HG02870 (cell line): ENCODE measurements around the gene IFITM5.

ENCODE experiments used
- ATAC-seq: cut with Tn5 transposase; IDR thresholded peaks from one replicate; pipeline ENCODE4 v1.9.1; 2021; ENCODE audit warnings: mild to moderate bottlenecking, moderate library complexity; ENCODE audit not compliant: unreplicated experiment

IFITM5 gene

DNA sequence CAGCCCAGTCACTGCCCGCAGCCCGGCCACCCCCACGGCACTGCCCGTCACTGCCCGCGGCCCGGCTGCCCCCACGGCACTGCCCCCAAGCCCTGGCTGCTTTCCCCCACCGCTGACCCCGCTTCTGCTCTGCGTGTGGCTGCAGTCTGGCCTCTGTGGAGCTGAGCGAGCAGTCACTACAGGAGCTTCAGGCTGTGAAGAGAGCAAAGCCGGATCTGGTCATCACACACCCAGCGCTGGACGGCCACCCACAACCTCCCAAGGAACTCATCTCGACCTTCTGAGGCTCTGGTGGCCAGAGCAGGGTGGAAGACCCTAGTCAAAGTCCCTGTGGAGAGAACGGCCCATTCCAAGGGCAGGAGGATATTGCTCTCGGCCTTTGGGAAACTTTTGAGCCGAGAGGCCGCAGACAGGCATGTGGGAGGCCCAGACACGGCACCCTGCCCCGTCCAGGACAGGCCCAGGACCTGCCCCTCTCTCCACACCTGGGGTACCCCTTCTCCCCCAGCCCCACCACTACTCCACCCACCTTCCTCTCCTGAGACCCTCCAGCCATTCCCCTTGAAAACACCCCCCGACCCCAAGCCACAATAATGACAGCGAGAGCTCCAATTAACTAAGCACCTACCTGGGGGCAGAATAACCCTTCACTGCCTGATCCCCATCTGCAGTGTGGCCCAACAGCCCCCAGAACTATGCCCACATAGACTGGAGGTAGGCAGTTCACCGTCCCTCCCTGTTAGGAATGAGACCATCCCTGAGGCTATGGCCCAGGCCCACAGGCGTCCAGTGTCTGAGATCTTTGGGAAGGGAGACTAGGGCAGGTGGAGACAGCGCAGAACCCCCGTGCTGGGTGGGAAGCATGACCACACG is 14.1 kb downstream of the IFITM5 start:
- no peak for ATAC-seq

DNA sequence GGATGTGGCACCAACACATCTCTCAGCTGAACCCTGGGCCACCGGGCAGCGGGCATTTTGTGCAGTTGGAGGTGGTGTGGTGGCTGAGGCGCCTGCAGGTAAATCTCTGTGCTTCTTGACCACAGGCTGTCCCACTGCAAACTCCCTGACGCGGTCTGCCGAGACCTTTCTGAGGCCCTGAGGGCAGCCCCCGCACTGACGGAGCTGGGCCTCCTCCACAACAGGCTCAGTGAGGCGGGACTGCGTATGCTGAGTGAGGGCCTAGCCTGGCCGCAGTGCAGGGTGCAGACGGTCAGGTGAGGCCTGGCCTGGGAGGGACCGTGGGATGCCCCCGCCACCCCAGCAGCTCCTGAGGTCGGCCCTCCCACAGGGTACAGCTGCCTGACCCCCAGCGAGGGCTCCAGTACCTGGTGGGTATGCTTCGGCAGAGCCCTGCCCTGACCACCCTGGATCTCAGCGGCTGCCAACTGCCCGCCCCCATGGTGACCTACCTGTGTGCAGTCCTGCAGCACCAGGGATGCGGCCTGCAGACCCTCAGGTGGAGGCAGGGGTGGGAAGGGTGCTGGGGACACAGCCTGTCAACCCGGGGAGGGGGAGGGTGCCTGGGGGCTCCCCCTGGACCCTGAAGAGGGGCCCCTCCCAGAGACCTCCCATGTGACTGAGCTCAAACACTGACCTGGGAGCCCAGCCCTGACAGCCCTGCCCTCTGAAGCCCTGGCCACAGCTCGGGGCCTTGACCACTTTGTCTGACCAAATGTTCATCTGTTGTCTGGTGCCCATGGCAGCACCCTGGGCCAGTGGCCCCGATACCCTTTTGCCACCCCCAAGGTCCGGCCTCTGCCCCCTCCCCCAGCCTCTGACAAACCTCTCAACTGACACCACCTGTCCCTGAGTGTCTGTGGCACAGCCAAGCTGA is 15.0 kb downstream of the IFITM5 start:
- no peak for ATAC-seq

DNA sequence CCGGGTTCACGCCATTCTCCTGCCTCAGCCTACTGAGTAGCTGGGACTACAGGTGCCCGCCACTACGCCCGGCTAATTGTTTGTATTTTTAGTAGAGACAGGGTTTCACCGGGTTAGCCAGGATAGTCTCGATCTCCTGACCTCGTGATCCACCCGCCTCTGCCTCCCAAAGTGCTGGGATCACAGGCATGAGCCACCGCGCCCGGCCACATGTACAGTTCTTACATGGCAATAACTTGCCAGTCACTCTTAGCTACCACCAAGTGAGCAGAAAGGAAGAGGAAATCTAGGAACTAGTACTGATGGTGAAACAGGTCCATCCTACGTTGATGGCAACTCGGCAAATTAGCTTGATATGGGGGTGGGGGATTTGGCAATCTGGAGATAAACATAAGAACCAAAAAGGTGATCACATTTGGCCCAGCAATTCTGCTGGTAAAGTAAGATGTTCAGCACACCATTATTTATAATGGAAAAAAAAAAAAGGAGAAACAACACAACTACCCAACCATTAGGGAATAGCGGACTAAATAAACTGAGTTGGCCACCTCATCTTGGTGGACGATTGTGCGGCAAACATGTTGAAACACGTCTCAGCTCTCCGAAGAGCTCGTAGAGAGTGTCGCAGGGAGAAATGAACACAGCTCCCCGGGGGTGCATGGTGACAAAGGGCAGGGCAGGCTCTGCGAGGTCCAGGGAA is 15.8 kb downstream of the IFITM5 start:
- no peak for ATAC-seq

GRCh38 chr11:282630-283360 is 16.5 kb downstream of the IFITM5 start:
- no peak for ATAC-seq

- no peak for ATAC-seq
These were observed 17.2 kb downstream of the IFITM5 start for GRCh38 chr11:282171-282570.

- no peak for ATAC-seq
These were observed 17.7 kb downstream of the IFITM5 start for GRCh38 chr11:281486-282161.

GRCh38 chr11:280706-281485 is 18.4 kb downstream of the IFITM5 start:
- ATAC-seq = no peak

GRCh38 chr11:279966-280705 is 19.2 kb downstream of the IFITM5 start:
- ATAC-seq = no peak

- ATAC-seq = no peak
These were observed 20.0 kb downstream of the IFITM5 start for GRCh38 chr11:279040-279965.

DNA sequence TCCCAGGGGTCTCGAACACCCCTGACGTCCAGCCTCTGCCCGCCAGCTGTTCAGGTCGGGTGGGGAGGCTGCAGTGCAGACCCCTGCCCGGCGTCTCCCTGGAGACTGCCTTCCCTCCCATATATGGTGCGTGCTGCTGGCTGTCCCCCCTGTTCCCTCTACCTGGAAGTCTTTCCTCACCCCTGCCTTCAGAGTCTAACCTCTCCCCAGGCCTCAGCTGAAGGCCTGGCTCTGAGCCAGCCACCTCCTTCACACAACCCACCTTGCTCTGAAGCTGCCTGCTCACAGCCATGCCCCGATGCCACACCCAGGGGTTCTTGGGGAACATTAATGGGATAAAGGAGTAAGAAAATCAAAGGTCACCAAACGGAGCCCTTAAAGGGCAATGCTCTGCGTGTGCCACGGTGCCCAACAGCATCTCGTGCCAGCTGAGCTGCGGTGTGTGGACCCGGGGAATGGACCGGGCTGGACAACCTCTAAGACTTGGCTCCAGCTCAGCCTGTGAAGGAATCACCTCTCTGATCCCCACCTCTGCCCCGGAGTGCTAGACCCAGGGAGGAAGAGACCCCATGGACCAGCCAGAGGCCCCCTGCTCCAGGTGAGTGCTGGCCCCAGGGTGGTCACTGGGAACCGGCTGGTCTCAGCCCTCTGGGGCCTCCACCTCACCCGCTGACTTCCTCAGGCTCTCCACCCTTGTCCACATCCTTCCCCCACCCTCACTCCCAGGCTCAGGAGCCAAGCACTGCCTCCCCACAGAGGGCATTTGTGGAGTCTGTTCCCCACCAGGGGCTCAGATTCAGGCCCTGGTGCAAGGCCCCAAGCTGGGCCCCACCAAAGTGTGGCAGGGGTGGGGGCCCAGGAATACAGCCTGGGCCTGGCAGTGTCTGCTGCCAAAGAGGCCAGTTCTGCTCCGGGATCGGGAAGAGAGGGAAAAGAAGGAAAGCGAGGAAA is 21.1 kb downstream of the IFITM5 start, which contains the start of gene NLRP6:
Gene NLRP6 (plus strand): TSS at position 407 of the 951 bp plus-strand sequence. CDS start 163 bp downstream, at position 570.
- ATAC-seq = no peak

- ATAC-seq = no peak
These were observed 23.1 kb downstream of the IFITM5 start for GRCh38 chr11:276219-276618.

DNA sequence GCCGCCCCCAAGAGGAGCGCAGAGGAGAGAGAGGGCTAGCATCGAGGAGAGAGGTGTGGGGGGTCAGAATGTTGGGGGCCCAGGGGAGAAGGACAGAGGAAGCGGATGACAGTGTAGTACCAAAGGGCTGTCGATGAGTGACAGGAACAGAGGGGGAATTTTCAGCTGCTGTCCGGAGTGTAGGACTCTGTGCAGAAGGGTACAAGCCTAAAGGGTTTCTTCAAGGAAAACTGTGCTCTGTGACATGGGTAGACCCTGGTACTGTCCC is 26.5 kb downstream of the IFITM5 start:
- no peak for ATAC-seq

- no peak for ATAC-seq
These were observed 27.0 kb downstream of the IFITM5 start for GRCh38 chr11:272195-272930.

- ATAC-seq = no peak
These were observed 28.0 kb downstream of the IFITM5 start for GRCh38 chr11:271319-271715.

GRCh38 chr11:270451-271318 is 28.6 kb downstream of the IFITM5 start:
- ATAC-seq = no peak
